Activated naive CD4-positive, alpha-beta T cell treated with anti-CD3 and anti-CD28 coated beads, Interleukin-2, amount 10 ng/mL, durations not matched to agents 7 days and 5 days (primary cell): ENCODE measurements around the gene CACNA2D2.
A peak's percentile ranks its signal among the peaks of the same experiment; 100 is the strongest.

Source experiments
- CTCF ChIA-PET: fragments of 350-600 bp; sonication (Branson Sonifier 250); formaldehyde crosslinking; loops from one replicate; lab custom pipeline; 2021; ENCODE audit warnings: antibody characterized with exemption; lab: Charles Lee
- DNase-seq: peaks from one replicate; pipeline ENCODE4 v3.0.0-alpha.2; 2020
- H3K27ac Mint-ChIP-seq: one replicate; pipeline ENCODE4 v1.8.0; 2021; ENCODE audit warnings: mild to moderate bottlenecking, moderate library complexity, mixed read lengths
- H3K27me3 Mint-ChIP-seq: one replicate; pipeline ENCODE4 v1.8.0; 2021; ENCODE audit warnings: mild to moderate bottlenecking, mixed read lengths
- H3K36me3 Mint-ChIP-seq: one replicate; pipeline ENCODE4 v1.8.0; 2021; ENCODE audit warnings: mixed read lengths
- H3K4me1 Mint-ChIP-seq: one replicate; pipeline ENCODE4 v1.8.0; 2021; ENCODE audit warnings: mixed read lengths
- H3K4me3 Mint-ChIP-seq: one replicate; pipeline ENCODE4 v1.8.0; 2021; ENCODE audit warnings: mild to moderate bottlenecking, moderate library complexity, mixed read lengths
- H3K9me3 Mint-ChIP-seq: one replicate; pipeline ENCODE4 v1.8.0; 2021; ENCODE audit warnings: mixed read lengths

CACNA2D2 gene

GRCh38 chr3:50356553-50356952 lies 146.9 kb downstream of the CACNA2D2 start:
- CTCF ChIA-PET: interaction anchor here (1.1 to 2.3 kb wide), 4 partner anchors 9 to 188 kb away, joined by 3 to 12 read pairs (median 4); partner anchors contain the start of gene RASSF1
- no peak overlapping the region for H3K27ac Mint-ChIP-seq
- peaks cover 54% of the 10 kb centered on the region for H3K4me1 Mint-ChIP-seq
- H3K4me3 Mint-ChIP-seq: no peak overlapping the region
- DNase-seq: no peak
- H3K27me3 Mint-ChIP-seq: no peaks in the 10 kb centered on the region
- no peaks in the 10 kb centered on the region for H3K9me3 Mint-ChIP-seq
- peaks cover 37% of the 10 kb centered on the region for H3K36me3 Mint-ChIP-seq

GRCh38 chr3:50355829-50356552 lies 147.4 kb downstream of the CACNA2D2 start:
- no peak overlapping the region for H3K27ac Mint-ChIP-seq
- CTCF ChIA-PET: interaction anchor here (1.4 to 2.3 kb wide), 3 partner anchors 8 to 188 kb away, joined by 4 to 12 read pairs (median 5); no protein-coding TSS in a partner anchor
- DNase-seq: no peak
- H3K36me3 Mint-ChIP-seq: peaks cover 40% of the 10 kb centered on the region
- H3K4me3 Mint-ChIP-seq: no peak overlapping the region
- no peaks in the 10 kb centered on the region for H3K27me3 Mint-ChIP-seq
- peaks cover 59% of the 10 kb centered on the region for H3K4me1 Mint-ChIP-seq
- no peaks in the 10 kb centered on the region for H3K9me3 Mint-ChIP-seq

- no peaks in the 10 kb centered on the region for H3K9me3 Mint-ChIP-seq
- no peak for DNase-seq
- H3K4me1 Mint-ChIP-seq: peaks cover 63% of the 10 kb centered on the region
- H3K36me3 Mint-ChIP-seq: peaks cover 46% of the 10 kb centered on the region
- no peak overlapping the region for H3K4me3 Mint-ChIP-seq
- CTCF ChIA-PET: interaction anchor here (1.0 to 1.4 kb wide), 2 partner anchors 12 to 187 kb away, joined by 4 to 5 read pairs; no protein-coding TSS in a partner anchor
- no peaks in the 10 kb centered on the region for H3K27me3 Mint-ChIP-seq
- no peak overlapping the region for H3K27ac Mint-ChIP-seq
Observed at GRCh38 chr3:50354850-50355249, 148.6 kb downstream of the CACNA2D2 start.

GRCh38 chr3:50354186-50354764 lies 149.2 kb downstream of the CACNA2D2 start:
- H3K36me3 Mint-ChIP-seq: peaks cover 45% of the 10 kb centered on the region
- no peak overlapping the region for H3K4me3 Mint-ChIP-seq
- no peak overlapping the region for H3K27ac Mint-ChIP-seq
- no peak for DNase-seq
- no peaks in the 10 kb centered on the region for H3K27me3 Mint-ChIP-seq
- CTCF ChIA-PET: interaction anchor here (1.0 to 2.0 kb wide), 2 partner anchors 11 to 17 kb away, joined by 4 to 11 read pairs; no protein-coding TSS in a partner anchor
- peaks cover 63% of the 10 kb centered on the region for H3K4me1 Mint-ChIP-seq
- H3K9me3 Mint-ChIP-seq: no peaks in the 10 kb centered on the region

GRCh38 chr3:50353245-50354004 lies 150.0 kb downstream of the CACNA2D2 start:
- no peak overlapping the region for H3K27ac Mint-ChIP-seq

GRCh38 chr3:50352781-50353180 lies 150.7 kb downstream of the CACNA2D2 start:
- peaks cover 46% of the 10 kb centered on the region for H3K36me3 Mint-ChIP-seq
- H3K27ac Mint-ChIP-seq: peak overlapping the region; percentile 2
- H3K9me3 Mint-ChIP-seq: no peaks in the 10 kb centered on the region
- no peaks in the 10 kb centered on the region for H3K27me3 Mint-ChIP-seq
- CTCF ChIA-PET: interaction anchor here (2.0 kb wide), 1 partner anchor 15 kb away, joined by 11 read pairs; no protein-coding TSS in a partner anchor
- no peak for DNase-seq
- peaks cover 69% of the 10 kb centered on the region for H3K4me1 Mint-ChIP-seq
- no peak overlapping the region for H3K4me3 Mint-ChIP-seq

More at GRCh38 chr3:50353245-50354004, 150.0 kb downstream of the CACNA2D2 start:
- peaks cover 45% of the 10 kb centered on the region for H3K36me3 Mint-ChIP-seq
- CTCF ChIA-PET: interaction anchor here (1.0 to 2.0 kb wide), 2 partner anchors 10 to 16 kb away, joined by 4 to 11 read pairs; no protein-coding TSS in a partner anchor
- no peak for DNase-seq
- H3K9me3 Mint-ChIP-seq: no peaks in the 10 kb centered on the region
- no peak overlapping the region for H3K4me3 Mint-ChIP-seq
- H3K27me3 Mint-ChIP-seq: no peaks in the 10 kb centered on the region
- H3K4me1 Mint-ChIP-seq: peaks cover 69% of the 10 kb centered on the region

GRCh38 chr3:50351323-50351697 lies 152.1 kb downstream of the CACNA2D2 start:
- Mint-ChIP-seq H3K4me3 (peak overlapping the region; percentile 80), H3K27ac (peak overlapping the region; percentile 95), H3K36me3 (peaks cover 45% of the 10 kb centered on the region), H3K4me1 (peaks cover 67% of the 10 kb centered on the region), H3K9me3 (no peaks in the 10 kb centered on the region), H3K27me3 (no peaks in the 10 kb centered on the region)
- CTCF ChIA-PET: interaction anchor here (1.1 to 1.9 kb wide), 3 partner anchors 14 to 191 kb away, joined by 3 to 10 read pairs (median 3); no protein-coding TSS in a partner anchor
- DNase-seq: no peak

- Mint-ChIP-seq H3K27ac (peak within 1 kb of the TSS; percentile 95), H3K4me3 (peak within 1 kb of the TSS; percentile 80), H3K4me1 (peaks cover 68% of the 10 kb centered on the region), H3K27me3 (no peaks in the 10 kb centered on the region), H3K36me3 (peaks cover 45% of the 10 kb centered on the region), H3K9me3 (no peaks in the 10 kb centered on the region)
- CTCF ChIA-PET: interaction anchor here (0.6 to 1.9 kb wide), 7 partner anchors 10 to 218 kb away, joined by 3 to 10 read pairs (median 3); partner anchors contain the start of genes HEMK1 and RASSF1
- DNase-seq: peak; percentile 100
Observed at GRCh38 chr3:50350527-50351322, 152.7 kb downstream of the CACNA2D2 start, which contains the start of the genes CYB561D2 and NPRL2. CYB561D2 (plus strand) TSS chr3:50350862; CDS start chr3:50351434, 572 bp downstream. NPRL2 (minus strand) TSS chr3:50350775; CDS start chr3:50350652, 123 bp downstream.

GRCh38 chr3:50350213-50350526 lies 153.3 kb downstream of the CACNA2D2 start:
- no peak for DNase-seq
- CTCF ChIA-PET: interaction anchor here (0.6 to 3.3 kb wide), 7 partner anchors 9 to 219 kb away, joined by 3 to 25 read pairs (median 4); partner anchors contain the start of genes HEMK1 and RASSF1
- no peaks in the 10 kb centered on the region for H3K27me3 Mint-ChIP-seq
- H3K4me1 Mint-ChIP-seq: peaks cover 69% of the 10 kb centered on the region
- H3K4me3 Mint-ChIP-seq: peak overlapping the region; percentile 80
- no peaks in the 10 kb centered on the region for H3K9me3 Mint-ChIP-seq
- H3K36me3 Mint-ChIP-seq: peaks cover 42% of the 10 kb centered on the region
- peak overlapping the region; percentile 95 for H3K27ac Mint-ChIP-seq

GRCh38 chr3:50347187-50347813 lies 156.1 kb downstream of the CACNA2D2 start:
- Mint-ChIP-seq H3K9me3 (no peaks in the 10 kb centered on the region), H3K36me3 (peaks cover 28% of the 10 kb centered on the region), H3K27ac (peak overlapping the region; percentile 75), H3K4me1 (peaks cover 81% of the 10 kb centered on the region), H3K4me3 (peak overlapping the region; percentile 12), H3K27me3 (no peaks in the 10 kb centered on the region)
- CTCF ChIA-PET: interaction anchor here (0.7 to 3.3 kb wide), 14 partner anchors 8 to 266 kb away, joined by 3 to 25 read pairs (median 4); partner anchors contain the start of gene C3orf18
- peak; percentile 86 for DNase-seq

GRCh38 chr3:50345586-50346234 lies 157.7 kb downstream of the CACNA2D2 start, which contains the start of gene ZMYND10:
ZMYND10 (minus strand) TSS chr3:50345732; CDS start chr3:50345579, 153 bp downstream.
- peaks cover 81% of the 10 kb centered on the region for H3K4me1 Mint-ChIP-seq
- H3K27ac Mint-ChIP-seq: peak within 1 kb of the TSS; percentile 80
- CTCF ChIA-PET: interaction anchor here (3.2 kb wide), 1 partner anchor 197 kb away, joined by 11 read pairs; no protein-coding TSS in a partner anchor
- no peaks in the 10 kb centered on the region for H3K9me3 Mint-ChIP-seq
- DNase-seq: peak; percentile 87
- H3K4me3 Mint-ChIP-seq: peak within 1 kb of the TSS; percentile 72
- peaks cover 23% of the 10 kb centered on the region for H3K36me3 Mint-ChIP-seq
- no peaks in the 10 kb centered on the region for H3K27me3 Mint-ChIP-seq

- no peak for DNase-seq
- H3K9me3 Mint-ChIP-seq: no peaks in the 10 kb centered on the region
- CTCF ChIA-PET: interaction anchor here (3.2 kb wide), 1 partner anchor 198 kb away, joined by 11 read pairs; no protein-coding TSS in a partner anchor
- H3K36me3 Mint-ChIP-seq: peaks cover 19% of the 10 kb centered on the region
- no peak overlapping the region for H3K27ac Mint-ChIP-seq
- H3K4me3 Mint-ChIP-seq: no peak overlapping the region
- no peaks in the 10 kb centered on the region for H3K27me3 Mint-ChIP-seq
- H3K4me1 Mint-ChIP-seq: peaks cover 78% of the 10 kb centered on the region
Observed at GRCh38 chr3:50345008-50345407, 158.4 kb downstream of the CACNA2D2 start.
